Suppressor macrophage (primary cell): ENCODE data around the gene NACAD.

ENCODE experiments used
- DNase-seq, 4 experiments: peaks; one replicate each; pipeline ENCODE4 v3.0.0-alpha.2; 2020 to 2022

Gene NACAD

DNA sequence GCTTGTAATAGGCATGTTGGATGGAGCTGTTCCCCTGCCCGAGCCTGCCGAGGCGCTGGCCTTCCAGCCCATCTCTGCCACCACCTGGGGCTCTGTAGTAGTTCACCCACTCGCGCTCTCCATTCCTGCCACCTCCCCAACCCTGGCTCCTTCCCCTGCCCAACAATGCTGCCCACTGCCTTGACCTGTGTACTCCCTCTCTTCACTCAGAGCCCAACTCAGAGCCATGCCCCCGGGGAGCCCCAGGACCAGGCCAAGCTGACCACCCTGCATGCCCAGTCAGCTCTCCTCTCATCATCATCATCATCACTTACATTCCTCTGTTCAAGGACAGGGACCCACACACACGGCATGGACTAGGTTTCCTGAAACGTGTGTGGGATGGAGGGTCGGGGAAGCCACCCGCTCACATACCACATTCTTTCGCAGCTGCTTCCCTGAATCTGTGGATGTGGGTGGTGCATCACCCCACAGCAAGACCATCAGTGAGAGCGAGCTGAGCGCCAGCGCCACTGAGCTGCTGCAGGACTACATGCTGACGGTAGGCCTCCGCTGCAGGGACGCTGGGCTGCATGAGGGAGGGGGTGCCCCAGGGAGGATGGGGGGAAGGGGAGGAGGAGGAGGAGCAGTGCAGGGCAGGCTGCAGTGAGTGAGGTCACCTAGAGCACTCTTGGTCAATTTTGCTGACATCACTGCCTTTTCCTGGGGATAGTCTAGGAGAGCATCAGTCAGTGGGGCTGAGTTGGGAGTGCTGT, 15.6 kb downstream of the NACAD start:
- peak in 1 of 4 experiments; percentile 22 for DNase-seq

DNA sequence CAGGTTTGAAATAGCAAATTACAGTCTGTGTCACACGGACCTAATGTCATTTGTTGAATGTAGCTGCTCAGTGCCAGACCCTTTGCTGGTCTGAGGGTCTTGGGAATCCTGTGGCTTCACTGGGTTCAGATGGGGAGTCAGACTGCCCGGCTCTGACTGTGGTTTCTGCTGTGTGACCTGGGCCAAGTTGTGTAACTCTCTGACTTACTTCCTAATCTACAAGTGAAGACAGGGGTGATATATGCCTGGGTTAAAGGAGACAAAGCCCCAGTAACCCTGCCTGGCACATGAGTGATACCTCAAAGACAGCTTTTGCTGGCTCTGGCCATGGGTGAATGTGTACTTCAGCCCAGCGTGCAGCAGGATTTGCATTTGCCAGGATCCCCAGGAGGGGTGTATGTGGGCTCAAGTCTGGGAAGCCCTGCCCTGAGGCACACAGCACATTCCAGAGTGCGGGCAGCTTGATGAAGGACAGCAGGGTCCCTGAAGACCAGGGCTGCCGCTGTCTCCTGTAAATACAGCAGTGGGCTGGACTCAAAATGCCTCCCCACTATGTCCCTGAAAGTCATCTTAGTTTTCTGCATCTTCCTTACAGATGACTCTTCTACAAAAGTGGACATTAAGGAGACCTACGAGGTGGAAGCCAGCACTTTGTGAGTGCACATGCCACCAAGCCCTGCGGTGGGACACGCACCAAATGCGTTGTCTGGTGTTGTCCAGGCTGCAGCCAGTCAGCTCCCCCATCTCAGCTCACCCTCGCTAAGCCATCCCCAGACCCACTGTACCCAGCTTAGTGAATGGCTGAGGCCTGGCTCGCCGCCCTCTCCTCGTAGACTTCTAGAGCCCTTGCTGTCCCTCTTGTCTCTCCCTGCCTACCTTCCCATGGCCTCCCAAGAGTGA, 16.4 kb downstream of the NACAD start:
- DNase-seq, result peak in 3 of 4 experiments; percentile 27 to 64 (median 46)

DNA sequence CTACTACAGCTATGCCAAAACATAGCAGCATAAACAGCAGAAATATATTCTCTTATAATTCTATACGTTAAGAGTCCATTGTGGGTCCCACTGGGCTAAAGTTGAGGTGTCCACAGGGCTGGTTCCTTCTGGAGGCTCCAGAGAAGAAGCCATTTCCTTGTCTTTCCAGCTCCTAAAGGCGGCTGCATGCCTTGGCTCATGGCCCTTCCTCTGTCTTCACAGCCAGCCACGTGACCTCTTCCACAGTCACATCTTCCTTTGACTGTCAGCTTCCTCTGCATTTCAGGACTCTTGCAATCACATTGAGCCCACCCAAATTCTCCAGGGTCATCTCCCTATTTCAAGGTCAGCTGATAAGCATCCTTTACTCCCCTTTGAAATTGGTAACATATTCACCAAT, 17.2 kb downstream of the NACAD start:
- peak in 3 of 4 experiments; percentile 29 to 57 (median 47) for DNase-seq

DNA sequence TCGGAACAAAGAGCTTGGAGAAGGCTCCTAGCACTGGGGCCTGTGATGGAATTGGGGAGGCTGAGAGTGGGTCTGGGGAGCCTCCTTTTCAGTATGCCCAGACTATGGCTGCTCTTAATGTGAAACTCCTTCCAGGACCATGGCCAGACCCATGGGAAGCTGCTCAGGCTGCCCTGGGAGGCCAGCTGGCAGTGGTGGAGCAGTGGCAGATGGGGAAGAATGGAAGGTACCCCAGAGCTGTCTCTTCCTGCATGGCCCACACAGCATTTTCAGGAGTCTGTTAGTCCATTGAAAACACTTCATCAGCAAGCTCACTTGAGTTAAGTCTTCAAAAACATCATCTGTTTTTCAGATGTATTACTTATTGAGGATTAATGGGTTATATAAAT, 18.5 kb downstream of the NACAD start:
- DNase-seq, result no peak

DNA sequence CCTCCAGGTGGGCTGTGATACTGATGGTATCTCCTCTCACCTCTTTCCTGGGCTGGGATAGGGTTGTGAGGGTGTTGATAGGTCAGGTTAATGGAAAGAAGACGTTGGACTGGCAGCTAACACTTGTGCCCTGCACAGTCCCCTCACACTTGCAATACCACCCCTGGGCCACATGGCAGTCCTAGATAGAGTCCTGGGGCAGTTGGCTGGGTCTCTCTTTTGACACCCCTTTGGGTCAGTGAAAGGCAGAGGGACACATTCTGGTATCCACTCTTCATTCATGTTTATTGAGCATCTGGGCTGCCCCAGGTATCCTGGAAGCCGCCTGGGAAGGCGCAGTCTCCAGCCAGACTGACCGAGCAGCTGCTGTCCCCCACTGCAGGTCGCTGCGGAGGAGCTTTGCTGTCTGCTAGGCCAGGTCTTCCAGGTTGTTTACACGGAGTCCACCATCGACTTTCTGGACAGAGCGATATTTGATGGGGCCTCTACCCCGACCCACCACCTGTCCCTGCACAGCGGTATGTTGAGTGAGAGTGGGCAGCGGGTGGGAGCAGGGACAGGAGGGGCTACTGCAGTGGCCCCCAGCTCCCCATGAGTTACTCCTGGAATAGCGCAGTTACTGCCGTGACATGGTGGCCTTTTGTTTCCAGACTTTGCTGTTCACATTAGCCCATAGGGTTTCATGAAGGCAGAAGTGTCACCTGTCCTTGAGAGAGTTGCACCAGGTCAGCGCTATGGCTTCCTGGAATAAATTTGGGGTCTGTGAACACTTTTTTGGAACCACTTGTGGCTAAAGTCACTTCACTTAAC, 19.1 kb downstream of the NACAD start:
- no peak for DNase-seq

DNA sequence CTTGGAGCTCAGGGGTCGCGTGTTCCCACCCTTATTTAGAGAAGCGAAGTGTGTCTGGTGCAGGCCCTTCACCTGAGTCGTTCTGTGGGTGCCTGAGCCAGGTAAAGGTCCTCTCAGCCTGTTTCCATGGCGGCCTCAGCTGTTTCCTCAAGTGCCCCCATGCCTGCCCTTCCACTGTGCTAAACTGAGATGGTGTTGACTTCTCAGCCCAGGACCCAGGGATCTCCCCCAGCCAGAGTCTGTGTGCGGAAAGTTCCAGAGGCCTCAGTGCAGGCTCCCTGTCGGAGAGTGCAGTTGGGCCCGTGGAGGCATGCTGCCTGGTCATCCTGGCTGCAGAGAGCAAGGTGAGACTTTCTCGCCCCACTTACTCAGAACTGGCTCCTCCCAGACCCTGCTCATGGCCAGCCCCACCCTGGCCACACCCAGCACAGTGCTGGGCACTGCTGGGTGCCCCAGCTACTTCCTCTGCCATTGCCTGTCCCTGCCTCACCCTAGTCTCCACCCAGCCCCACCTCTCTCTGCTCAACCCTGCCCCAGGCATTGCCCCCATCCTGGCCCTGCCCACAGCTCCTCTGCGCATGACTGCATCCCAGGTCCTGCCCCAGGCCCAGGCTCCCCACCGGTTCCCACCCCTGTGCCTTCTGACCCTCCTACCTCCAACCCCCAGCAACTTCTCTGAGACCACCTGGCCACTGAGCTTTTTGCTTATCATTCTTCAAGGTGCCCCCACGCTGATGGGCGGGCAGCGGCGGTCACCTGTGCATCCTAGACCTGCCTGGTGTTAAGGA, 20.3 kb downstream of the NACAD start:
- DNase-seq, result no peak

DNA sequence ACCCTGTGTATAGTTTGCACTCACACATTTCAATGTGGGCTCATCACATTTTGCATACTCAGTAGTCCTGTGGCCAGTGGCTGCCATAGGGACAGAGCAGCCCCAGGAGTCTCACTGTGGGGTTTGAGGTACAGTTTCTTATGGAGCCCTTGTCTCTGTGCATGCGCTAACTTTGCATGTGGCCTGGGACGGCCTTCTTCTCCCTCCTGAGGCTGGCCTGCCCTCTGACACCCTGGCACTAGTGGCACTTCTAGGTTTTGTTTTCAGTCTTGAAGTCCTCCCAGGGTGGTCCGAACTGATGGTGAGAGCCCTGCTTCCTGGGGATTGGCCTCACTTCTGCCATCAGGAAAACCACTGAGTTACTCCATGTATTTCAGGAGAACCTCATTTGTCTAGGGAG, 21.2 kb downstream of the NACAD start:
- DNase-seq, result no peak

DNA sequence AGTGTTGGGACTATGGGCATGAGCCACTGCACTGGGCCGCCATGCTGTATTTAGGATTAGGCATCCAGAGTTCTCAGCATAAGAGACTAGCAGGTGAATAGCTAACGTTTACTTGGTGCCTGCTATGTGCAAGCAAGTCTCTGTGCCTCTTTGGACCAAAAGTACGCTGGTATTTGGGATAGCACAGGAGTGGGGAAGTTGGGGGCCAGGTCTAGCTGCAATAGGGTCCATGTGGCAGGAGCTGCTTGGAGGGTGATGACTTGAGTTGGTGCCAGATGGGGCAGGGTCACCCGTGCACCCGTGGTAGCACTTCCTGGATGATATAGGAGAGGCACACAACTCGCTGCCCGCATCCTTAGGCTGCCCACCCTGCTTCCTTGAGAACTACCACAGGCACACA, 22.4 kb downstream of the NACAD start:
- no peak for DNase-seq

DNA sequence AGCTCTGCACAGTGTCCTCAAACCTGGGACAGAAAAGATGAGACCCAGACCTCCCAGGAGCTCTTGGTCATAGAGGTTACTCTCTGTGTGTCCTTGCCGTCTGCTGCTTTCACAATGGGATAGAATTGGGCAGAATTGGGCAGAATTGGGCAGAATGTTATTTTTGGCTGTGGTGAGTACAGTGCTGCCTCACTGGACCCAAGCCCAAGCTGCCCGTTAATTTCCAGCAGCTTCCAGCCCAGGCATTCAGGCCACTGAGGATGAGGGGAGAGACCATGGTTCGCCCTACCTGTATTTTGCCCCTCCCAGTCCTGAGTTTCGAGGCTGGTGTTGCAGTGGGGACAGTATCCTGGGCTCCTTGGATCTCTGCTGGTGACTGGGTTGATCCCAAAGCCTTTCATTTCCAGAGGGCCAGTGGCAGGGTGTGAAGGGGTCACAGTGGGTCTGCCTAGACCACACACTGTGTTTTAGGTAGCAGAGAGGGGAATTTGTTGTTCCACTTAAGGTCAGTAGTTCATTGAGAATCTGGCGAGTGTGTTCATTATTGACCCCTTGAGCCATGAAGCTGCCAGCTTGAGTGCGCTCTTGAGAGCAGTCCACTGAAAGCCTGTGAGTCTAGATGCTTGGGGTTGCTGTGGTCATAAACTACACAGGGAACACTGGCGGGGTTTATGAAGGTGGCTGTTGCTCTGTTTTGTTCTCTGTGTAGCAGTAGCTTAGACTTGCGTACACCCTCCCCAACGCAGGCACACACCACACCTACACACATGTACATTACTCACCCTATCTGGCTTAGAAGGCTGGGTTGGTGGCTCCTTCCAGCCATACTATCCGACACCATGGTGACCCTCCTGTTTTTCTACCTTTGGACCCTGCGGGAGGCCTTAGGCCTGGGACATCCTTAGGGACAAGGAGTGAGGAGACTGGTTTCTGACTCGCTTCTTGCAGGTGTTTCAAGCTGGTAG, 23.5 kb downstream of the NACAD start:
- DNase-seq, result no peak

DNA sequence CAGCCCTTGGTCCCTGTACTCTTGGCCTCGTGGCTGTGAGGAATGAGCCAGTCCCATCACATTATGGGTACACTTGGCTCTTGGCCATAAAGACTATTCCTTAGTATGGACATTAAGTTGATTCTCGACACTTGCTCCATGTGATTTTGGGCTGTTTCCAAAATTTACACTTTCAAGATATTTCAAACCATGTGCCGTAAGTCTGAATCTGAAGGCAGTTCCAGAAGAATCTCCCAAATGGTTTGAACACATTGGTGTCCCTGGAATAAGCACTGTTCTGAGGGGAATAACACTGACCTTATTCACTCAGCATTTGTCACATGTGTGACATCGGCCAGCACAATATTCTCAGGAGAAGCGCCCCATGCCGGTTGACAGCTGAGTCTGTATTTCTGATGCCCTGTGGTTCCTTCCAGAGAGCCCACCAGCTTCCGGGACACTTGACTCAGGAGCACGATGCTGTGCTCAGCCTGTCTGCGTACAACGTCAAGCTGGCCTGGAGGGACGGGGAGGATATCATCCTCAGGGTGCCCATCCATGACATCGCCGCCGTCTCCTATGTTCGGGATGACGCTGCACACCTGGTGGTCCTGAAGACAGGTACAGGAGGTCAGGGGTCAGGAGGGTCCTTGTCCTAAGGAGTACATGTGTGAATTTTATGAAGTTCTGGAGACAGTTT, 24.6 kb downstream of the NACAD start:
- DNase-seq, result no peak

DNA sequence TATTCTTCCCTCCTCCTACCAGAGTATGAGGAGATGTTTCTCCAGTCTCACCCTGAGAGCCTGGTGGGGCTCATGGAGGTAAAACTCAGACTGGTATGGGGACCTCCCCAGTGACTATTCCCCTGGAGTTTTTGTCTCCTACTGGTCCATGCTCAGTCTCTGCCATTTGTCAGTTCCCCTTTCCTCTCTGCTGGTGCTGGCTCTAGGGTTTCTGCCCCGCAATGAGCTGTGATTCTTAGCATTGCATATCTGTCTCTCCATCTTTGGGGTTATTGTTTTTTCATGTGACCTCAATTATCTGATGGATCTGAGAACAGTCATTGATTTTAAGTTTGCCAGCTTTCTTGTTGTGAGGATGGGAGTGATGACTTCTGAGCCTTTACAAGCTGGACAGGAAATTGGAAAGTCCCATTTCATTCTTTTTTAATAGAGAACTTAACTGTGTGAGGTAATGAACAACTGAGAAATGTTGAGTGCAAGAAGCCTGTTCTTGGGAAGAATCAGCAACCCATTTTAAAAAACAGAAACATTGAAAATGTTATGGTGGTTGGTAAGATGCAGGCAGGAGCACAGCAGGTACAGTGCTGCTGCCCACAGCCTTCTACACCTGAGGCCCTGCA, 26.9 kb downstream of the NACAD start:
- DNase-seq, result peak in 3 of 4 experiments; percentile 31 to 39 (median 32)

DNA sequence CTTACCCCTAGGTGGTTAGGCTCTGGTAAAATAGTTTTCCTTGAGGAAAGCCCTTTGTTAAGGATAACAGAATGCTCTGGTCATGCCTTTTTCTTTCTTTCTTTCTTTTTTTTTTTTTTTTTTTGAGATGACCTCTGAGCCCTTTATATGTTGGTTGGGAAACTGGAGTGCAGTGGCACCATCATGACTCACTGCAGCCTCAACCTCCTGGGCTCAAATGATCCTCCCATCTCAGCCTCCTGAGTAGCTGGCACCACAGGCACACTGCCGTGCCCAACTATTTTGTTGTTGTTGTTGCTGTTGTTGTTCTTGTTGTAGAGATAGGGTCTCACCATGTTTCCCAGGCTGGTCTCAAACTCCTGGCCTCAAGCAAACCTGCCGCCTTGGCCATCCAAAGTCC, 27.4 kb downstream of the NACAD start:
- DNase-seq, result no peak

DNA sequence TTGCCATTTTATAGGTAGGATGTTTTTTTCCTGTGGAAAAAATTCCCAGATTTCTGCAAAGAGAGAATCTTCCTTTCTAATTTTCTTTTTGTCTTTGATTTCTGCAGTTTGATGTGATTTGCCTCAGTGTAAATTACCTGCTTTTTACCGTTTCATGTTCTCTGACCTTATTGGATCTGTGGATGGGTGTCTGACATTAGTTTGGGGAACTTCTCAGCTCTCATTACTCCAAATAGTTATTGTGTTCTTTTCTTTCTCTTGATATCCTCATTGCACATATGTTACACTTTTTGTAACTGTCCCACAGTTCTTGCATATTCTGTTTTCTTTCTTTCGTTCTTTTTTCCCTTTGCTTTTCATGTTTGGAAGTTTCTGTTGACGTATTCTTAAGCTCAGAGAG, 28.5 kb downstream of the NACAD start:
- DNase-seq, result no peak

DNA sequence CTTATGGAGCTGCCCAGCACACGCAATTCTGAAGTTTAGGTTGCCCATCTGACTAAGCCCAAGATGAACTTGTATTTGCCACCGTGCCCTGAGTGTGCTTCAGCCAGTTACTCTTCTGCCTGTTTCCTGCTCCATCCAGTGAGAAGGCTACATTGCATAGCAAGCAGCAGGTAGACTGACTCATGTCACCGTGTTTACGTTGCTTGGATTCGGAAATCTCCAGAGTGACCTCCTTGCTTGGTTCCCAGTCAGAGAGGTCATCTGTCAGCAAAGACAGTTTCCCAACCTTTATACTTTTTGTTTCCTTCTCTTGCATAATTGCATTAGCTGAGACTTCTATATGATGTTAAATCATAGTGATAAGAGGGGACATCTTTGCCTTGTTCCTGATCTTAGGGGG, 30.9 kb downstream of the NACAD start:
- no peak for DNase-seq

DNA sequence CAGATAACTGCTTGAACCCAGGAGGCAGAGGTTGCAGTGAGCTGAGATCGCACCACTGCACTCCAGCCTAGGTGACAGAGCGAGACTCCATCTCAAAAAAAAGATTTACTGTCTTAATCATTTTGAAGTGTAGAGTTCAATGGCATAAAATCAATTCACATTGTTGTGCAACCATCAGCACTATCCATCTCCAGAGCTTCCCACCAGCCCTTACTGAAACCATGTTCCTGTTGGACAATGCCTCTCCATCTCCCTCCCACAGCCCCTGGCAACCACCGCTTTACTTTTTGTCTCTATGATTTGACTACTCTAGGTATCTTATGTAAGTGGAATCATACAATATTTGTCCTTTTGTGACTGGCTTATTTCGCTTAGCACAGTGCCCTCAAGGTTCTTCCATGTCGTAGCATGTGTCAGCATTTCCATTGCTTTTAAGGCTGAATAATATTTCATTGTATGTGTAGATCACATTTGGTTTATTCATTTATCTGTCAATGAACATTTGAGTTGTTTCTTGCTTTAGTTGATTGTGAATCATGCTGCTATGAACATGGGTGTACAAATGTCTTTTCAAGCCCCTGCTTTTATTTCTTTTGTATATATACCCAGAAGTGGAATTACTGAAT, 33.1 kb downstream of the NACAD start:
- DNase-seq, result no peak

DNA sequence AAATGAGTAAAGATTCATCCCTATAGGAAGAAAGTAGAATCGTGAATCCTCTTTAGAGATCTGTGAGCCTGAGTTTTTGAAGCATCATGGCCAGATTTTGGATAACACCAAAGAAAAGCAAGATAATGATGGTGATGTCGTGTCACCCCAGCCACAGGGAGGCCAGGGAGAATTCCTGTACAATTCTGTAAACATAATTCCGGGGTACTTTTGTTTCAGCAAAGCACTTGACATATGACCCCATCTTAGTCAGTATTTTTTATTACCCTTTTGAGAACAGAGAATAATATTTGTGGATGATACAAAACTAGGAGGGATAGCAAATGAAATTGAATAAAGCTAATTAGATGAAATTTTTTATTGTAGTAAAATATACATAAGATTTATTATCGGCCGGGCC, 33.8 kb downstream of the NACAD start:
- DNase-seq, result no peak

DNA sequence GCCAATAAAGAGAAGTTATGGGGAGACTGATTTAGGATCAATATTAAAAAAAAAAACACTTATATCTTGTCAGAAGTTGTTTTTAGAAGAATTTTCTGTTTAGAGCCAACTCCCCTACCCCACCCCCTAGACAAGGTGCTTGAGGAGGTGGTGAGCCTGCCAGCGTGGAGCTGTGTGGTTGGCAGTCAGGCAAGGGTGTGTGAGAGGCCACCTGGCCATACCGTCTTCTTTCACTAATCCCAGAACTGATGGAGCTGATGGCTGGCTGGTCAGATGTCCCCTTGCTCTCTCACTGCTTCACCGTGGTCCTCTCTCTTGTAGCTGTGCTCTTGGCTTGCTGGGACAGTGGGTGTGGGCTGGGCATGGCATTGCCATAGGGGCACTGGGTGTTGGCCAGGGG, 34.3 kb downstream of the NACAD start:
- no peak for DNase-seq

DNA sequence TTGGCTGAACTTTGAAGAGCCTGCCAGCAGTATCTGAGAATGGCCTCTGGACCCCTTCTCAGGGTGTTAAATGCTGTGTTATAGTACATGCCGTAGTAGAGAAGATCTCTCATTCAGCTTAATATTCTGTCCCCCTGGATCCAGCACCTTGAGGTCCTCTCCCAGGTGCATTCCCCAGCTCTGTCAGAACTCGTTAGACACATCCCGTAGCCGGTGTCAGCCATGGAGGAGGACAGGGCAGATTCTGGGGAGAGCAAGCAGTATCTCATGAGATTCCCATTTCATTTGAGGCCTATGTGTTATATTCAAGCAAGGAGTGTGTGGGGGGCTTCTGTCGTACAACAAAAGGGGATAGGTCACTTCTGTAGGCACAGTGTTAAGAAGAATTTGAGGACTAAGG, 34.8 kb downstream of the NACAD start:
- no peak for DNase-seq

DNA sequence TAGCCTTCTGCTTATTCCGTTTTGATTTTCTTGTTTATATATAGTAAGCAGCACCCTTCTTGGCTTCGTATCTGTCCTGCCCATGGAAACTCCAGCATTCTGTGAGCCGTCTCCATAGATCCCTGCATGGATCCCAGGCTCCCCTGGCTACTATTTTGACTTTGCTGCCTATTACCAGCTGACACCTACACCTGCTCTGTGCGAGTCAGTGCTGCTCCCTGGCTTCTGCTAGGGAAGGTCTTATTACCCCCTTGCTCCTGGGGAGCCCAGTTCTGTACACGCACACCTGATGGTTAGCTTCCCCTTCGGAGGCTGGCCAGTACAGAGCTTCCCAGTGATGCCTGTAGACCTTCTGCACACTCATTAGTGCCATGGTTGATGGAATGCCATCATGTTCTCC, 35.4 kb downstream of the NACAD start:
- DNase-seq, result no peak
